GM18520 (cell line): ENCODE measurements around the gene OR7A17.

Source experiments
- ATAC-seq: cut with Tn5 transposase; IDR thresholded peaks from one replicate; pipeline ENCODE4 v1.9.1; 2021; ENCODE audit not compliant: unreplicated experiment

Gene OR7A17

DNA sequence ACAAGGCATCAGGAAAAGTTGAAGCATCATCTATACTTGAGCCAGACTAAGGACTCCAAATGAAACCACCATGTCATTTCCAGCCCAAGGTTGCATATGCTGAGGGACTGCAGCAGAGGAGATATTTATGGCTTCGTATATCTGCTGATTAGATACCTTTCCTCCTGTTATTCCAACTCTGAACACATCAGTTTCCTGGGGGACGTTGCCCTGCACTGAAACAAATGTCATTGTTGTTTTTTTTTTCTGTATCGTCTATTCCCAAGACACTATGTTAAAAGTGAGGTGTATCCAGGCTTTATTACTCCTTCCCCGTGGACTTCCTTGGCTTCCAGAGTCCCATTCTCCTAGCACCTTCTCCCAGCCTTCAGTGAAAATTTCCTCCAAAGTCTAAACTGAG lies at the start of gene OR7A17:
Gene OR7A17 (minus strand): TSS at position 101 of the 400 bp plus-strand sequence. CDS start 4,777 bp downstream, outside the sequence.
- ATAC-seq = no peak

DNA sequence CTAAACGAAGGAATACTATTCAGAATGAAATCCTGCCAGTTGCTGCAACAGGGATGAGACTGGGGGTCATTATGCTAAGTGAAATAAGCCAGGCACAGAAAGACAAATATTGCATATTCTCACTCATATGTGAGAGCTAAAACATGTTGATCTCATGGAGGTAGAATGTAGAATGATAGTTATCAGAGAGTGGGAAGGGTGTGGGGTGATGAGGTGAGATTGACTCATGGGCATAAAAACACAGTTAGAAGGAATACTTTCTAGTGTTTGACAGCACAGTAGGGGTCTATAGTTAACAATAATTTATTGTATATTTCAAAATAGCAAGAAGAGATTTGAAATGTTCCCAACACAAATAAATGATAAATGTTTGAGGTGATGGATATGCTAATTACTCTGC lies 47.6 kb upstream of the OR7A17 start:
- ATAC-seq = no peak

GRCh38 chr19:14916848-14917247 lies 30.9 kb upstream of the OR7A17 start:
- ATAC-seq = no peak

GRCh38 chr19:14915116-14915515 lies 29.2 kb upstream of the OR7A17 start:
- ATAC-seq = no peak

- no peak for ATAC-seq
Measured at GRCh38 chr19:14906711-14907110, 20.8 kb upstream of the OR7A17 start.

DNA sequence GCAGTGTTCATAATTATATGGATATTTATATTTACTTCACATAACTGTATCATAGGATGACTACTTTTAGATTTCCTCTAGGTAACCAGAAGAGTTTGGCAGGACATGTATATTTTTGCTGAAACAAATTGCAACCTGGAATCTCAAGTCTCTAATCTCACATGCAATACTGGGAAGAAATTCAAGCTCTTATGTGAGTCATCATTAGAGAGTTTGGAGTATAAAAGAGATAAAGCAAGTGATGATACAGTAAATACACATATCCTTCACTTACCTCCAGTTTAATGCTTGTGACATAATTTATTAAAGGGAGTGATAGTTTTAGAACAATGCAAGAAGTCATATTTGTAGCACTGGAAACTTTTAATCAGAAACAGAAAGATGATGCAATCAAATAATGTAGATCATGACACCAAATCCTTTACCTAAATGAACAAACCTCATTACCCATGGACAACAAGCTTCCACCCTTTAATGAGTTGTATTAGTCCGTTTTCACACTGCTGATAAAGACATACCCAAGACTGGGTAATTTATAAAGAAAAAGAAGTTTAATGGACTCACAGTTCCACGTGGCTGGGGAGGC lies 15.8 kb upstream of the OR7A17 start:
- ATAC-seq = no peak

DNA sequence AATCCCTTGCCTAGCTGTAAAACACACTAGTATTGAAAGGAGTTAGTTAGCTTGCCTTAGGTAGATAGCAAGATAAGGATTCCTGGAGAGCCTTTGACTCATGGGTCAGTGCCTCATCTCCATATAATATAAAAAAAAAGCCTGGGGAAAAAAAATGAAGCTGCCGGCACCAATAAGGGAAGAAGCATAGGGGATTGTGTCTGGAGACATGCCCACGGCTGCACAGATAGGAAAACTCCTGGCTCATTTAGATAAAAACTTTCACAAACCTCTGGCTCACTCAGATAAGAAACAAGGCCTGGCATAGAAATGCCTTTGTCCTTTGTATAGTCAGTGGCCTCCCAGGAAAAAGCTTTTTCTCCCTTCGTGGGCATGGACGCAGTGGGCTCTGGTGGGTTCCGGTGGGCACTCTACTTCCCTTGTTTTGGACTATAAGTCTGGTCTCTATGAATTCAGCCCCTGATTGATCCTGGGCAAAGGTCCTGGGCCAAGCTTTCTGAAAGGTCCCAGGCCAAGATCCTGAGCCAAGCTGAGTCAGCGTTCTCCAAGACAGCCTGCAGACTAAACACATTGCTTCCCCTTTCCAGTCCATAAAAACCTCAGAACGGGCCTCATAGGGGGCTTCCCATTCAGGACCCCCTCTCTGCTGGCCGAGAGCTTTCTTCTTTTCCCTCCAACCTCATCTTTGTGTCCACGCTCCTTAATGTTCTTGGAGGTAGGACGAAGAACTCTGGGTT lies 4.9 kb upstream of the OR7A17 start:
- no peak for ATAC-seq

DNA sequence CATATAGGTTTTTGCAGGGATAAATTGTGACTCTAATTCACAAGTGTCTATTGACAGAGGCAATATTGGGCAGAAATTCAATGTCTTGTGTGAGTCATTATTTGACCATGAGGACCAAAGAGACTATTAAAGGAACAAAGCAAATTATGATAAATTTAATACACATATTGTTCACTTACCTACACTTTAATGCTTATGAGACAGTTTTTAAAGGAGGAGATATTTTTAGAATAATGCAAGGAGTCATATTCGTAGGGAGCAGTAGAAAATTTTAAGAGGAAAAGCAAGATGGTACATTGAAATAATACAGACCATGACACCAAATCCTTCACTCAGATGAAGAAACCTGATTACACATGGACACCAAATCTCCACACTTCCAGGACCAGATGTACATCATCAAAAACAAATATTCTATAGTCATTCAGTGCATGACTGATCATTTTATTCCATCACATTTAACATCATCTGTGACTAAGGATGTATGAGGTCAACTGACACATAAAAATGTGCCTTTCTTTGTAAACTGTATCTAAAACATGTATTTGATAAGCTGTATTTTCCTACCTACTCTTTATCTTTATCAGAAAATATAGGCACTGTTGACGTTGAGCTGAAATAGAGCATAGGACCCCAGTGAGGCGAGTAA lies 4.2 kb upstream of the OR7A17 start:
- ATAC-seq = no peak

- no peak for ATAC-seq
Measured at GRCh38 chr19:14871619-14872230, 14.2 kb downstream of the OR7A17 start.

DNA sequence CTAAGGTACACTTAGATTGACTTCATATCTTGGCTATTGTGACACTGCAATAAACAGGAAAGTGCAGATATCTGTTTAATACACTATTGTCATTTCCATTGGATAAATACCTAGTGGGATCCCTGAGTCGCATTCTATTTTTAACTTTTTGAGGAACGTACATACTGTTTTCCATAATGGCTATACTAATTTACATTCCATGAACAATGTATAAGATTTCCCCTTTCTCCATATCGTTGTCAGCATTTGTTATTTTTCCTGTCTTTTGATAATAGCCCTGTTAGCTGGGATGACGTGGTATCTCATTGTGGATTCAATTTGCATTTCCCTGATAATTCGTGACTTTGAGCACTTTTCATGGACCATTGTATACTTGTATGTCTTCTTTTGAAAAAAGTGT lies 17.4 kb downstream of the OR7A17 start:
- no peak for ATAC-seq

DNA sequence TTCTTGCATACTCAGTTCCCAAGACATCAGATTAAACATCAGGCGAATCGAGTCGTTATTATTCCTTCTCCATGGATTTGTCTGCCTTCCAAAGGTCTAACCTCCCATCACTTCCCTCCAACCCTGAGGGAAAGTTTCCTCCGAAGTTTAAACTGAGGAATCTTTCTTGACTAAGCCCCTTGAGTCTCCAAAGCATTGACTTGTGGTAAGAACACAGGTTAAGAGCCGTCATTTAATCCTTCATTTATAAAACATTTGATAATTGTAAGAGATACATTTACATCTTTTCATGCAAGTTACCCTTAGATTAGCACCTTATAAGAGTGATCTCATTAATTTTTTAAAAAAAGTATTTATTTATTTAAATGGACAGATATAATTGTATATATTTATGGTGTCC lies 37.1 kb downstream of the OR7A17 start, which contains the start of gene OR7A10:
Gene OR7A10 (minus strand): TSS at position 101 of the 400 bp plus-strand sequence. CDS start 7,045 bp downstream, outside the sequence.
- no peak for ATAC-seq

- ATAC-seq = no peak
Measured at GRCh38 chr19:14843578-14843977, 42.4 kb downstream of the OR7A17 start.

GRCh38 chr19:14843169-14843568 lies 42.8 kb downstream of the OR7A17 start:
- no peak for ATAC-seq

- no peak for ATAC-seq
Measured at GRCh38 chr19:14840206-14840605, 45.7 kb downstream of the OR7A17 start.

- no peak for ATAC-seq
Measured at GRCh38 chr19:14837391-14837790, 48.5 kb downstream of the OR7A17 start.

DNA sequence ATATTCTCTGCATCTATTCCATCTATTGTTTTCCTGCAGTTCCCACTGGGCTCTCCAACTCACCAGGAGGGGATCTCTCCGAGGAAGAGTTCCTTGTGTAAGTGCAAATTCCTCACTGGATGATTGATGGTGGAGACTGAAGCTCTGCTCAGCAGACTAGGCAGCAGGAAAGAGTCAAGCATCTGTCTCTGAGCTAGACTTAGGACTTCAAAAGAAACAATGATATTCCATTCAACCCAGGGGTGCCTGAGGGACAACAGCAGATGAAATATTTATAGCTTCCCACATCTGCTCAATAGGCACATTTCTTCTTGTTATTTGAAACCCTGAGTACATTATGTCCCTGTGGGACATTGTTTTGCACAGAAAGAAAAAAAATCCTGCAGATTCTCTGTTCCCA lies 50.9 kb downstream of the OR7A17 start, which contains the start of the genes OR7A5 and OR7C1:
Gene OR7A5 (minus strand): TSS at position 175 of the 400 bp plus-strand sequence. CDS start 6,944 bp downstream, outside the sequence.
Gene OR7C1 (minus strand): TSS at position 175 of the 400 bp plus-strand sequence. CDS start 35,049 bp downstream, outside the sequence.
- ATAC-seq = no peak

DNA sequence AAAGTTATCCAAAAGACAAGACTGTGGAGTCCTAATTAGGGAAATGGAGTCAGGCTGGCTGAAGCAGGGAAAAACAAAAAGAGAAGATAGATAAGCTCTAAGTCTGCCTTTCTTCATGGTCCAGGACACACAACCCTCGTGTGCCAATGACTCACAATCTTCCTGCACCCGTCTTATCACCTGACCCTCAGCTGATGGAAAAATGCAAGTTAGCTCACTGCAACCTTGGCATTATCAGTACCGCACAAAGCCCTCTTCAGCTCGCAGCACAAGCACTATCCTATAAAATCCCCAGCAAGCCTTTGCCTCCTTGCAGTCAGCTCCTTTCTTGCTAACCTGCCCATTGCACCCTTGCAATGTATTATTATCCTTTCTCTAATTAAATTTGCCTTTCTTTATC lies 55.2 kb downstream of the OR7A17 start:
- no peak for ATAC-seq
